Measurements from ENCODE around the gene LCE1C. TPM values are rescaled to one million over a fixed set of nuclear protein-coding genes. Genes with fewer than 3 reads are reported as not detected.

The LCE1C gene
- polyA plus RNA-seq, 5 donors = not detected

GRCh38 chr1:152760551-152761190, 45.8 kb downstream of the LCE1C start:
- DNase-seq = no peak

- DNase-seq = no peak
Measured at GRCh38 chr1:152759453-152760173, 46.8 kb downstream of the LCE1C start.

DNA sequence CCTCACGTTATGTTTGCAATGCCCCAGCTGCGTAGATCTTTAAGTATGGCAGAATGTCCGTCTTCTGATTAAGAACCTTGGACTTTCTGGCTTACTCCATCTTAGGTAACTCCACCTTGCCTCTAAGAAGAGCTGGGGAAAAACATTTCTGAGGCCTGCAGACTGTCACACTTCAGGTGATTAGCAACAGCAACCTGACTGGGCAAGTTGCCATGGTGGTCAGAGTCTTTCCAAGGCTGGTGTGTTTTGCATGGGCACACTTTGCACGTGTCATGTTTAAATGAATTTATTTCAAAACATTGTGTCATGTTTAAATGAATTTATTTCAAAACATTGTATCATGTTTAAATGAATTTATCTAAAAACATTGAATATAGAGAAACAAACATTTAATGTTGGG, 47.8 kb downstream of the LCE1C start:
- DNase-seq = no peak

DNA sequence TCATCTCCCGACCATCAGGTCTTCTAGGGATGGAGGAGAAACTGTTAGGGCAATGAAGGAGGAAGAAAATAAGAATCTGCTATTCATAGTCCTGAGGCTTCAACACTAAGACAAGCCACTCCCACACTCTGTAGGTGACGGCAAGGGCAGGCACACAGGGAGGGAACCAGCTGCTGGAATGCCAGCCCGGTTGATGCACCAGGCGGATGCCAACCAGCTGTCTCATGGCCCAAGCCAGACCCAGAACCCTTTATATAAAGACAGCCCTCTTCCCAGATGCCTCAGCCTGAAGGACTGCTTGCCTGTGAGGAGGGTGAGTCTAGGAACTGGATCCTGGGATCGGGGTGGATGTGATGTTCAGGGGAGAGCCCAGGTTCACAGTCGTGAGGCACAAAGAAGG, 48.7 kb downstream of the LCE1C start, which contains the start of gene KPRP:
KPRP (plus strand) TSS at position 279 of the 400 bp plus-strand sequence. CDS start 1,564 bp downstream, outside the sequence.
- no peak for DNase-seq

GRCh38 chr1:152756872-152757271, 49.6 kb downstream of the LCE1C start:
- no peak for DNase-seq

Other genes starting within 250 kb of the LCE1C start
- gene LCE3E, start 239.9 kb downstream of the LCE1C start, polyA plus RNA-seq (ENCODE audit: insufficient read depth in 1 of 5, insufficient read length in 5 of 5, low replicate concordance in 1 of 5) = not detected
- gene LCE3D, start 226.1 kb downstream of the LCE1C start, polyA plus RNA-seq (ENCODE audit: insufficient read depth in 1 of 5, insufficient read length in 5 of 5, low replicate concordance in 1 of 5) = not detected
- gene LCE3C, start 206.4 kb downstream of the LCE1C start, polyA plus RNA-seq (ENCODE audit: insufficient read depth in 1 of 5, insufficient read length in 5 of 5, low replicate concordance in 1 of 5) = not detected
- gene LCE3B, start 192.8 kb downstream of the LCE1C start, polyA plus RNA-seq (ENCODE audit: insufficient read depth in 1 of 5, insufficient read length in 5 of 5, low replicate concordance in 1 of 5) = not detected
- gene LCE3A, start 183.5 kb downstream of the LCE1C start, polyA plus RNA-seq (ENCODE audit: insufficient read depth in 1 of 5, insufficient read length in 5 of 5, low replicate concordance in 1 of 5) = not detected
- gene LCE2D, start 143.3 kb downstream of the LCE1C start, polyA plus RNA-seq (ENCODE audit: insufficient read depth in 1 of 5, insufficient read length in 5 of 5, low replicate concordance in 1 of 5) = not detected
- not detected for gene LCE2C, start 131.4 kb downstream of the LCE1C start, polyA plus RNA-seq (ENCODE audit: insufficient read depth in 1 of 5, insufficient read length in 5 of 5, low replicate concordance in 1 of 5)
- gene LCE2B, start 120.5 kb downstream of the LCE1C start, polyA plus RNA-seq (ENCODE audit: insufficient read depth in 1 of 5, insufficient read length in 5 of 5, low replicate concordance in 1 of 5) = not detected
- not detected for gene LCE2A, start 108.3 kb downstream of the LCE1C start, polyA plus RNA-seq (ENCODE audit: insufficient read depth in 1 of 5, insufficient read length in 5 of 5, low replicate concordance in 1 of 5)
- not detected for gene LCE4A, start 98.5 kb downstream of the LCE1C start, polyA plus RNA-seq (ENCODE audit: insufficient read depth in 1 of 5, insufficient read length in 5 of 5, low replicate concordance in 1 of 5)
- gene KPRP, start 48.6 kb downstream of the LCE1C start, polyA plus RNA-seq (ENCODE audit: insufficient read depth in 1 of 5, insufficient read length in 5 of 5, low replicate concordance in 1 of 5) = not detected
- gene LCE1F, start 31.5 kb downstream of the LCE1C start, polyA plus RNA-seq (ENCODE audit: insufficient read depth in 1 of 5, insufficient read length in 5 of 5, low replicate concordance in 1 of 5) = not detected
- gene LCE1E, start 20.4 kb downstream of the LCE1C start, polyA plus RNA-seq (ENCODE audit: insufficient read depth in 1 of 5, insufficient read length in 5 of 5, low replicate concordance in 1 of 5) = not detected
- gene LCE1D, start 9.9 kb downstream of the LCE1C start, polyA plus RNA-seq (ENCODE audit: insufficient read depth in 1 of 5, insufficient read length in 5 of 5, low replicate concordance in 1 of 5) = not detected
- gene LCE1B, start 5.3 kb upstream of the LCE1C start, polyA plus RNA-seq (ENCODE audit: insufficient read depth in 1 of 5, insufficient read length in 5 of 5, low replicate concordance in 1 of 5) = not detected
- gene LCE1A, start 20.8 kb upstream of the LCE1C start, polyA plus RNA-seq (ENCODE audit: insufficient read depth in 1 of 5, insufficient read length in 5 of 5, low replicate concordance in 1 of 5) = not detected
- not detected for gene LCE6A, start 36.2 kb upstream of the LCE1C start, polyA plus RNA-seq (ENCODE audit: insufficient read depth in 1 of 5, insufficient read length in 5 of 5, low replicate concordance in 1 of 5)
- gene LCE7A, start 53.3 kb upstream of the LCE1C start, polyA plus RNA-seq (ENCODE audit: insufficient read depth in 1 of 5, insufficient read length in 5 of 5, low replicate concordance in 1 of 5) = not detected
- not detected for gene SMCP, start 71.7 kb upstream of the LCE1C start, polyA plus RNA-seq (ENCODE audit: insufficient read depth in 1 of 5, insufficient read length in 5 of 5, low replicate concordance in 1 of 5)
- not detected for gene IVL, start 101.9 kb upstream of the LCE1C start, polyA plus RNA-seq (ENCODE audit: insufficient read depth in 1 of 5, insufficient read length in 5 of 5, low replicate concordance in 1 of 5)
- gene SPRR5, start 140.6 kb upstream of the LCE1C start, polyA plus RNA-seq (ENCODE audit: insufficient read depth in 1 of 5, insufficient read length in 5 of 5, low replicate concordance in 1 of 5) = not detected
- gene SPRR4, start 164.0 kb upstream of the LCE1C start, polyA plus RNA-seq (ENCODE audit: insufficient read depth in 1 of 5, insufficient read length in 5 of 5, low replicate concordance in 1 of 5) = not detected
- not detected for gene SPRR1A, start 177.4 kb upstream of the LCE1C start, polyA plus RNA-seq (ENCODE audit: insufficient read depth in 1 of 5, insufficient read length in 5 of 5, low replicate concordance in 1 of 5)
- under 1 TPM in 3 of 5 donors, not detected in 2; 0.21 to 0.42 (median 0.27) TPM for gene SPRR3, start 195.1 kb upstream of the LCE1C start, polyA plus RNA-seq (ENCODE audit: insufficient read depth in 1 of 5, insufficient read length in 5 of 5, low replicate concordance in 1 of 5)
- not detected for gene SPRR1B, start 224.6 kb upstream of the LCE1C start, polyA plus RNA-seq (ENCODE audit: insufficient read depth in 1 of 5, insufficient read length in 5 of 5, low replicate concordance in 1 of 5)
- gene SPRR2D, start 234.5 kb upstream of the LCE1C start, polyA plus RNA-seq (ENCODE audit: insufficient read depth in 1 of 5, insufficient read length in 5 of 5, low replicate concordance in 1 of 5) = not detected

All from right lung (tissue), 5 donors.